ENCODE results near the gene PGS1.

DNA sequence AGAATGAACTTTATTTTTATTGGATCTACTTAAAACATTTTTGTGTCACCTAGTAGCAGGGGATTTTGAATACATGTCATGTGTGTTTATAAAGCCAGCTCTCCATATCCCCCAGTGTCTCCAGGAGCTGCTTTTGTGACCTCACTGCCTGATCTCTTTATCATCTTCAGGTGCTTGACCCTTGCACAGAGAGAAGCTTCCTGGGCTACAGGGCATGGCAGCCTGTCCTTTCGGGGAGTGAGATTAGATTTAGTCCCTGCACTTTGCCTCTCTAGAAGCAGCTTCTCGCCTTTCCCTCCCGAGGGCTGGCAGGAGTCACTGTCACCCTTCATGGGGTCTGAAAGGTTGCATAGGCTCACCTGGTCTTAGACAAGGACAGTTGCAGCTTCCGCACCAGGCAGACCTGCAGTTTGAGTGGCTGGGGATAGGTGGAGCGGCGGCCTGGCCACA is 42.7 kb downstream of the PGS1 start:
- TF ChIP-seq CHD2 (IDR thresholded peaks at IDR 0.05; ENCODE audit: low read length) (no peak), ATF2 (IDR thresholded peaks at IDR 0.05; ENCODE audit: low read length) (no peak), RBBP5 (IDR thresholded peaks at IDR 0.05; ENCODE audit: borderline replicate concordance, low read depth, low read length) (no peak), CEBPB (IDR thresholded peaks at IDR 0.05; ENCODE audit: low read depth, low read length) (no peak), SP1 (IDR thresholded peaks at IDR 0.05; ENCODE audit: low read depth, low read length) (no peak), RAD21 (IDR thresholded peaks at IDR 0.05 in 1 of 2, conservative IDR thresholded peaks at IDR 0.05 in 1 of 2; ENCODE audit: low read depth in 2 of 2, low read length in 2 of 2) (no peak), POLR2AphosphoS5 (IDR thresholded peaks at IDR 0.05; ENCODE audit: low read depth, low read length) (no peak), EP300 (IDR thresholded peaks at IDR 0.05; ENCODE audit: borderline replicate concordance in 1 of 2, low read depth in 2 of 2, low read length in 2 of 2) (no peak), CREB1 (IDR thresholded peaks at IDR 0.05) (no peak), JUND (IDR thresholded peaks at IDR 0.05; ENCODE audit: low read length) (no peak), GABPA (IDR thresholded peaks at IDR 0.05; ENCODE audit: borderline replicate concordance, insufficient read depth, low read length) (no peak), SAP30 (IDR thresholded peaks at IDR 0.05; ENCODE audit: insufficient read depth, insufficient replicate concordance, low read length) (no peak)
- TF ChIP-seq, protein P1, sequence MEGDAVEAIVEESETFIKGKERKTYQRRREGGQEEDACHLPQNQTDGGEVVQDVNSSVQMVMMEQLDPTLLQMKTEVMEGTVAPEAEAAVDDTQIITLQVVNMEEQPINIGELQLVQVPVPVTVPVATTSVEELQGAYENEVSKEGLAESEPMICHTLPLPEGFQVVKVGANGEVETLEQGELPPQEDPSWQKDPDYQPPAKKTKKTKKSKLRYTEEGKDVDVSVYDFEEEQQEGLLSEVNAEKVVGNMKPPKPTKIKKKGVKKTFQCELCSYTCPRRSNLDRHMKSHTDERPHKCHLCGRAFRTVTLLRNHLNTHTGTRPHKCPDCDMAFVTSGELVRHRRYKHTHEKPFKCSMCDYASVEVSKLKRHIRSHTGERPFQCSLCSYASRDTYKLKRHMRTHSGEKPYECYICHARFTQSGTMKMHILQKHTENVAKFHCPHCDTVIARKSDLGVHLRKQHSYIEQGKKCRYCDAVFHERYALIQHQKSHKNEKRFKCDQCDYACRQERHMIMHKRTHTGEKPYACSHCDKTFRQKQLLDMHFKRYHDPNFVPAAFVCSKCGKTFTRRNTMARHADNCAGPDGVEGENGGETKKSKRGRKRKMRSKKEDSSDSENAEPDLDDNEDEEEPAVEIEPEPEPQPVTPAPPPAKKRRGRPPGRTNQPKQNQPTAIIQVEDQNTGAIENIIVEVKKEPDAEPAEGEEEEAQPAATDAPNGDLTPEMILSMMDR (IDR thresholded peaks at IDR 0.05; ENCODE audit: control extremely low read depth in 1 of 3, insufficient read depth in 1 of 3, low read depth in 1 of 3, low read length in 3 of 3) = no peak
- TF ChIP-seq, protein P2, sequence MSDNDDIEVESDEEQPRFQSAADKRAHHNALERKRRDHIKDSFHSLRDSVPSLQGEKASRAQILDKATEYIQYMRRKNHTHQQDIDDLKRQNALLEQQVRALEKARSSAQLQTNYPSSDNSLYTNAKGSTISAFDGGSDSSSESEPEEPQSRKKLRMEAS (IDR thresholded peaks at IDR 0.05) = no peak
